Measurements from ENCODE around the gene TC2N. TPM values are rescaled to one million over a fixed set of nuclear protein-coding genes. Genes with fewer than 3 reads are reported as not detected.
"Not testable (repeated sequence)": the region's sequence is repeated elsewhere in the genome, so short reads cannot be mapped to it uniquely, and the experiment has no call there.

TC2N gene
- total RNA-seq, 1 donor, result 1.3 TPM

GRCh38 chr14:91827746-91828145, 39.6 kb downstream of the TC2N start:
- H3K4me3 ChIP-seq (ENCODE audit: low read depth, low read length), result no peak overlapping the region
- DNase-seq (ENCODE audit: low read depth), result no peak
- no peak for TF ChIP-seq CTCF (IDR thresholded peaks at IDR 0.05; ENCODE audit: insufficient read depth, low read depth, low read length)

GRCh38 chr14:91817566-91818325, 49.6 kb downstream of the TC2N start:
- H3K4me3 ChIP-seq (ENCODE audit: low read depth, low read length), result no peak overlapping the region
- DNase-seq (ENCODE audit: low read depth), result no peak
- TF ChIP-seq CTCF (IDR thresholded peaks at IDR 0.05; ENCODE audit: insufficient read depth, low read depth, low read length), result no peak

GRCh38 chr14:91814317-91814716, 53.0 kb downstream of the TC2N start:
- no peak for TF ChIP-seq CTCF (IDR thresholded peaks at IDR 0.05; ENCODE audit: insufficient read depth, low read depth, low read length)
- DNase-seq (ENCODE audit: low read depth), result no peak
- H3K4me3 ChIP-seq (ENCODE audit: low read depth, low read length), result no peak overlapping the region

- H3K4me3 ChIP-seq (ENCODE audit: low read depth, low read length), result no peak overlapping the region
- no peak for TF ChIP-seq CTCF (IDR thresholded peaks at IDR 0.05; ENCODE audit: insufficient read depth, low read depth, low read length)
- no peak for DNase-seq (ENCODE audit: low read depth)
Observed at GRCh38 chr14:91810699-91811098, 56.6 kb downstream of the TC2N start.

GRCh38 chr14:91806716-91807115, 60.6 kb downstream of the TC2N start:
- TF ChIP-seq CTCF (IDR thresholded peaks at IDR 0.05; ENCODE audit: insufficient read depth, low read depth, low read length), result no peak
- H3K4me3 ChIP-seq (ENCODE audit: low read depth, low read length), result no peak overlapping the region
- DNase-seq (ENCODE audit: low read depth), result no peak

- DNase-seq (ENCODE audit: low read depth); H3K4me3 ChIP-seq (ENCODE audit: low read depth, low read length): not testable (repeated sequence)
Observed at GRCh38 chr14:91806094-91806493, 61.2 kb downstream of the TC2N start.

- no peak overlapping the region for H3K4me3 ChIP-seq (ENCODE audit: low read depth, low read length)
- no peak for TF ChIP-seq CTCF (IDR thresholded peaks at IDR 0.05; ENCODE audit: insufficient read depth, low read depth, low read length)
Observed at GRCh38 chr14:91805659-91806058, 61.7 kb downstream of the TC2N start.

More at GRCh38 chr14:91805659-91806058, 61.7 kb downstream of the TC2N start:
- DNase-seq (ENCODE audit: low read depth), result no peak

Data from fibroblast of villous mesenchyme (primary cell).